ENCODE measurements around the gene NNMT.

GRCh38 chr11:114282488-114282887 is 13.7 kb upstream of the NNMT start:
- TF ChIP-seq POLR2A (IDR thresholded peaks at IDR 0.05; ENCODE audit: low read depth, low read length) (no peak), POLR2AphosphoS5 (IDR thresholded peaks at IDR 0.05; ENCODE audit: low read depth, low read length) (no peak), PAX5 (IDR thresholded peaks at IDR 0.05; ENCODE audit: insufficient read depth, low read length, severe bottlenecking) (no peak)
